Stomach (tissue), 4 donors: ENCODE results near the gene CNTNAP5.

Experiments used
- CTCF ChIP-seq, 7 experiments: fragments of 450-650 bp in 4 of 7; fragments of 200-600 bp in 3 of 7; sonication (generic) in 3 of 7; IDR thresholded peaks; one replicate each; pipeline ENCODE4 v1.5.1; 2016 to 2019; ENCODE audit warnings: antibody characterized with exemption in 7 of 7, control low read depth in 2 of 7, mild to moderate bottlenecking in 1 of 7
- EP300 ChIP-seq: sonication (generic); formaldehyde crosslinking; IDR thresholded peaks from one replicate; pipeline ENCODE4 v1.6.1; 2017; ENCODE audit warnings: antibody characterized with exemption
- POLR2A ChIP-seq, 4 donors: fragments of 450-650 bp; IDR thresholded peaks; one replicate each; pipeline ENCODE4 v1.6.1; 2016; ENCODE audit warnings: antibody characterized with exemption in 4 of 4, control low read depth in 2 of 4, mild to moderate bottlenecking in 1 of 4, moderate library complexity in 1 of 4
- POLR2AphosphoS5 ChIP-seq, 3 donors: sonication (generic); formaldehyde crosslinking; IDR thresholded peaks; one replicate each; pipeline ENCODE4 v1.6.1; 2016; ENCODE audit warnings: antibody characterized with exemption in 3 of 3

GRCh38 chr2:124315221-124315880, 290.3 kb downstream of the CNTNAP5 start:
- TF ChIP-seq CTCF (IDR thresholded peaks at IDR 0.05) (no peak), POLR2A (IDR thresholded peaks at IDR 0.05) (no peak), EP300 (no peak), POLR2AphosphoS5 (IDR thresholded peaks at IDR 0.05) (no peak)
